DND-41 (cell line): Measurements from ENCODE around the gene PIGU.
"Not testable (repeated sequence)": the region's sequence is repeated elsewhere in the genome, so short reads cannot be mapped to it uniquely, and the experiment has no call there.

Experiments
- ATAC-seq: fragments of 200-7000 bp; cut with Tn5 transposase; 3 replicates; pipeline ENCODE4 v1.9.1; 2021; ENCODE audit warnings: low read depth; ENCODE audit not compliant: insufficient read depth
- DNase-seq: peaks from one replicate; pipeline ENCODE4 v3.0.0-alpha.2; 2020
- H2AFZ ChIP-seq: 2 replicates; pipeline ENCODE4 v1.6.0; 2012; ENCODE audit warnings: low read depth, low read length
- H3K27ac ChIP-seq: 2 replicates; pipeline ENCODE4 v1.5.1; 2012; ENCODE audit warnings: low read length, inconsistent platforms
- H3K27me3 ChIP-seq: fragments of 200-600 bp; sonication (generic); 2 replicates; pipeline ENCODE4 v1.6.0; 2012; ENCODE audit warnings: low read length, mild to moderate bottlenecking, inconsistent platforms; ENCODE audit not compliant: insufficient read depth, poor library complexity
- H3K36me3 ChIP-seq: 2 replicates; pipeline ENCODE4 v1.5.1; 2012; ENCODE audit warnings: low read length, inconsistent platforms; ENCODE audit not compliant: insufficient read depth
- H3K4me1 ChIP-seq: 2 replicates; pipeline ENCODE4 v1.5.1; 2012; ENCODE audit warnings: mild to moderate bottlenecking, low read length; ENCODE audit not compliant: insufficient read depth
- H3K4me2 ChIP-seq: 2 replicates; pipeline ENCODE4 v1.6.0; 2012; ENCODE audit warnings: mild to moderate bottlenecking, moderate library complexity, low read length, inconsistent platforms; ENCODE audit not compliant: insufficient read depth
- H3K4me3 ChIP-seq, 2 experiments: fragments of 200-600 bp in 1 of 2; shearing (Covaris generic) in 1 of 2; 2 replicates each; pipeline ENCODE4 v1.5.1; 2012 to 2016; ENCODE audit warnings: inconsistent platforms in 2 of 2, low read length in 2 of 2, mild to moderate bottlenecking in 2 of 2, low read depth in 1 of 2, moderate library complexity in 1 of 2
- H3K79me2 ChIP-seq: 2 replicates; pipeline ENCODE4 v1.6.0; 2012; ENCODE audit warnings: low read length, inconsistent platforms; ENCODE audit not compliant: insufficient read depth
- H3K9ac ChIP-seq: 2 replicates; pipeline ENCODE4 v1.6.0; 2012; ENCODE audit warnings: low read depth, mild to moderate bottlenecking, inconsistent platforms, low read length, moderate library complexity
- H3K9me3 ChIP-seq: 2 replicates; pipeline ENCODE4 v1.5.1; 2012; ENCODE audit warnings: low read length, moderate library complexity, mild to moderate bottlenecking, inconsistent platforms; ENCODE audit not compliant: insufficient read depth, severe bottlenecking
- H4K20me1 ChIP-seq: 2 replicates; pipeline ENCODE4 v1.6.0; 2012; ENCODE audit warnings: low read length; ENCODE audit not compliant: insufficient read depth
- CTCF ChIP-seq: IDR thresholded peaks from 2 replicates; pipeline ENCODE4 v1.5.1; 2012; ENCODE audit warnings: borderline replicate concordance, low read length, moderate library complexity, mild to moderate bottlenecking; ENCODE audit not compliant: poor library complexity, severe bottlenecking; ENCODE audit errors: extremely low read depth
- EZH2 ChIP-seq: IDR thresholded peaks from 3 replicates; pipeline ENCODE4 v1.6.1; 2012; ENCODE audit warnings: borderline replicate concordance, low read depth, mild to moderate bottlenecking, moderate library complexity, low read length, inconsistent platforms; ENCODE audit not compliant: severe bottlenecking

Gene PIGU

GRCh38 chr20:34514897-34515483 is 161.9 kb downstream of the PIGU start:
- Histone ChIP-seq H3K4me2 (peak overlapping the region; percentile 83), H3K79me2 (peaks cover 38% of the 10 kb centered on the region), H3K4me1 (peaks cover 31% of the 10 kb centered on the region), H3K27ac (0 out of 2 replicates have a peak overlapping the region, but pooled peaks have one; percentile 71), H3K4me3 (peak overlapping the region in 1 of 2 experiments; percentile 73; a peak in 2 of 4 replicates), H3K27me3 (no peaks in the 10 kb centered on the region), H3K9ac (peak overlapping the region; percentile 82), H3K9me3 (no peaks in the 10 kb centered on the region), H3K36me3 (peaks cover 25% of the 10 kb centered on the region), H2AFZ (peak overlapping the region; percentile 99; the same call in 1 of the 2 replicates), H4K20me1 (no peaks in the 10 kb centered on the region; the same call in 1 of the 2 replicates)
- DNase-seq (no peak), ATAC-seq (no peak)
- TF ChIP-seq CTCF (no peak), EZH2 (no peak)

GRCh38 chr20:34514034-34514433 is 162.9 kb downstream of the PIGU start:
- Histone ChIP-seq H3K4me1 (peaks cover 31% of the 10 kb centered on the region), H3K79me2 (peaks cover 28% of the 10 kb centered on the region), H3K36me3 (peaks cover 23% of the 10 kb centered on the region)
- not testable (repeated sequence) for H4K20me1 ChIP-seq, H3K27ac ChIP-seq, H3K27me3 ChIP-seq, H2AFZ ChIP-seq, DNase-seq, ATAC-seq, H3K9me3 ChIP-seq, H3K4me3 ChIP-seq, H3K4me2 ChIP-seq, H3K9ac ChIP-seq

- H3K27me3 ChIP-seq, result no peaks in the 10 kb centered on the region
- H4K20me1 ChIP-seq, result no peaks in the 10 kb centered on the region
- H3K27ac ChIP-seq, result no peak overlapping the region
- no peak overlapping the region for H3K4me3 ChIP-seq
- peaks cover 30% of the 10 kb centered on the region for H3K36me3 ChIP-seq
- no peak for ATAC-seq
- TF ChIP-seq CTCF (no peak), EZH2 (no peak)
- H2AFZ ChIP-seq, result no peak overlapping the region
- peaks cover 18% of the 10 kb centered on the region for H3K79me2 ChIP-seq
- H3K9me3 ChIP-seq, result no peaks in the 10 kb centered on the region
- no peak for DNase-seq
- no peak overlapping the region for H3K9ac ChIP-seq
- H3K4me1 ChIP-seq, result peaks cover 24% of the 10 kb centered on the region
- H3K4me2 ChIP-seq, result no peak overlapping the region
Observed at GRCh38 chr20:34512955-34513419, 163.9 kb downstream of the PIGU start.

GRCh38 chr20:34512266-34512954 is 164.5 kb downstream of the PIGU start:
- no peak for ATAC-seq
- no peak overlapping the region for H3K27ac ChIP-seq
- no peaks in the 10 kb centered on the region for H4K20me1 ChIP-seq
- H3K27me3 ChIP-seq, result no peaks in the 10 kb centered on the region
- H3K4me3 ChIP-seq, result no peak overlapping the region
- H3K9me3 ChIP-seq, result no peaks in the 10 kb centered on the region
- H3K36me3 ChIP-seq, result peaks cover 36% of the 10 kb centered on the region
- H2AFZ ChIP-seq, result no peak overlapping the region
- TF ChIP-seq EZH2, result no peak
- no peak for TF ChIP-seq CTCF
- no peak overlapping the region for H3K9ac ChIP-seq
- peaks cover 12% of the 10 kb centered on the region for H3K79me2 ChIP-seq
- H3K4me2 ChIP-seq, result no peak overlapping the region
- peaks cover 18% of the 10 kb centered on the region for H3K4me1 ChIP-seq
- no peak for DNase-seq
